ENCODE results near the gene ATP6AP1. TPM values are rescaled to one million over a fixed set of nuclear protein-coding genes. Genes with fewer than 3 reads are reported as not detected.

ATP6AP1 gene
- total RNA-seq, 2 experiments from 2014 or later = 52.3 to 53.2 TPM

- Mint-ChIP-seq H3K36me3 (ENCODE audit: low read depth) (peaks cover 14% of the 10 kb centered on the region), H3K27me3 (no peaks in the 10 kb centered on the region), H3K4me1 (peaks cover 6% of the 10 kb centered on the region), H3K9me3 (no peaks in the 10 kb centered on the region), H3K4me3 (no peak overlapping the region), H3K27ac (no peak overlapping the region)
- ChIA-PET CTCF (no interaction called here), POLR2A (interaction anchor here (0.8 to 2.0 kb wide), 3 partner anchors 7 to 21 kb away, joined by 3 to 6 read pairs (median 4); no protein-coding TSS in a partner anchor)
- no peak for DNase-seq
Observed at GRCh38 chrX:154419688-154420401, 8.6 kb upstream of the ATP6AP1 start.

GRCh38 chrX:154420402-154420756 is 8.1 kb upstream of the ATP6AP1 start:
- DNase-seq = no peak
- Mint-ChIP-seq H3K4me1 (peaks cover 6% of the 10 kb centered on the region), H3K36me3 (ENCODE audit: low read depth) (peaks cover 12% of the 10 kb centered on the region), H3K9me3 (no peaks in the 10 kb centered on the region), H3K27ac (no peak overlapping the region), H3K27me3 (no peaks in the 10 kb centered on the region), H3K4me3 (no peak overlapping the region)
- CTCF ChIA-PET = interaction anchor here (0.8 kb wide), 1 partner anchor 9 kb away, joined by 5 read pairs; no protein-coding TSS in a partner anchor
- POLR2A ChIA-PET = interaction anchor here (0.6 to 2.0 kb wide), 5 partner anchors 8 to 70 kb away, joined by 3 to 6 read pairs (median 4); partner anchors contain the start of genes RPL10 and SLC10A3

- H3K36me3 Mint-ChIP-seq (ENCODE audit: low read depth) = peaks cover 9% of the 10 kb centered on the region
- POLR2A ChIA-PET = interaction anchor here (0.6 to 3.7 kb wide), 3 partner anchors 16 to 385 kb away, joined by 3 to 28 read pairs (median 26); partner anchors contain the start of genes RPL10 and TAFAZZIN
- H3K27me3 Mint-ChIP-seq = no peaks in the 10 kb centered on the region
- H3K4me1 Mint-ChIP-seq = peaks cover 25% of the 10 kb centered on the region
- peak overlapping the region; percentile 10 for H3K4me3 Mint-ChIP-seq
- H3K27ac Mint-ChIP-seq = no peak overlapping the region
- no peaks in the 10 kb centered on the region for H3K9me3 Mint-ChIP-seq
- CTCF ChIA-PET = interaction anchor here (1.5 kb wide), 1 partner anchor 14 kb away, joined by 3 read pairs; no protein-coding TSS in a partner anchor
- no peak for DNase-seq
Observed at GRCh38 chrX:154426916-154427770, 1.3 kb upstream of the ATP6AP1 start.

GRCh38 chrX:154429711-154430110 is 1.2 kb downstream of the ATP6AP1 start:
- Mint-ChIP-seq H3K4me1 (peaks cover 21% of the 10 kb centered on the region), H3K4me3 (peak overlapping the region; percentile 75), H3K27ac (peak overlapping the region; percentile 54), H3K36me3 (ENCODE audit: low read depth) (peaks cover 16% of the 10 kb centered on the region), H3K9me3 (no peaks in the 10 kb centered on the region), H3K27me3 (no peaks in the 10 kb centered on the region)
- no peak for DNase-seq
- POLR2A ChIA-PET = interaction anchor here (0.8 to 3.7 kb wide), 6 partner anchors 9 to 60 kb away, joined by 3 to 28 read pairs (median 4); partner anchors contain the start of genes RPL10 and TAFAZZIN
- CTCF ChIA-PET = interaction anchor here (0.6 to 1.4 kb wide), 3 partner anchors 9 to 94 kb away, joined by 3 to 5 read pairs (median 3); partner anchors contain the start of gene RPL10

- POLR2A ChIA-PET = interaction anchor here (0.9 to 1.1 kb wide), 2 partner anchors 17 to 32 kb away, joined by 4 read pairs; partner anchors contain the start of gene RPL10
- H3K4me1 Mint-ChIP-seq = peaks cover 21% of the 10 kb centered on the region
- H3K36me3 Mint-ChIP-seq (ENCODE audit: low read depth) = peaks cover 17% of the 10 kb centered on the region
- H3K4me3 Mint-ChIP-seq = no peak overlapping the region
- no peak overlapping the region for H3K27ac Mint-ChIP-seq
- CTCF ChIA-PET = interaction anchor here (1.4 kb wide), 1 partner anchor 10 kb away, joined by 5 read pairs; no protein-coding TSS in a partner anchor
- no peaks in the 10 kb centered on the region for H3K27me3 Mint-ChIP-seq
- DNase-seq = no peak
- H3K9me3 Mint-ChIP-seq = no peaks in the 10 kb centered on the region
Observed at GRCh38 chrX:154430479-154430878, 2.0 kb downstream of the ATP6AP1 start.

GRCh38 chrX:154430916-154431315 is 2.4 kb downstream of the ATP6AP1 start:
- Mint-ChIP-seq H3K9me3 (no peaks in the 10 kb centered on the region), H3K4me1 (peaks cover 21% of the 10 kb centered on the region), H3K36me3 (ENCODE audit: low read depth) (peaks cover 21% of the 10 kb centered on the region), H3K27me3 (no peaks in the 10 kb centered on the region), H3K27ac (no peak overlapping the region), H3K4me3 (no peak overlapping the region)
- no peak for DNase-seq
- CTCF ChIA-PET = no interaction called here
- POLR2A ChIA-PET = interaction anchor here (0.9 kb wide), 1 partner anchor 33 kb away, joined by 4 read pairs; the partner anchor contains the start of gene RPL10

GRCh38 chrX:154431341-154431740 is 2.9 kb downstream of the ATP6AP1 start:
- ChIA-PET POLR2A (interaction anchor here (0.7 to 0.9 kb wide), 2 partner anchors 27 to 33 kb away, joined by 4 read pairs; partner anchors contain the start of gene RPL10), CTCF (no interaction called here)
- Mint-ChIP-seq H3K4me3 (no peak overlapping the region), H3K9me3 (no peaks in the 10 kb centered on the region), H3K27ac (no peak overlapping the region), H3K36me3 (ENCODE audit: low read depth) (peaks cover 26% of the 10 kb centered on the region), H3K4me1 (peaks cover 24% of the 10 kb centered on the region), H3K27me3 (no peaks in the 10 kb centered on the region)
- DNase-seq = no peak

GRCh38 chrX:154432210-154432609 is 3.7 kb downstream of the ATP6AP1 start:
- Mint-ChIP-seq H3K36me3 (ENCODE audit: low read depth) (peaks cover 27% of the 10 kb centered on the region), H3K27me3 (no peaks in the 10 kb centered on the region), H3K4me3 (no peak overlapping the region), H3K27ac (no peak overlapping the region), H3K4me1 (peaks cover 26% of the 10 kb centered on the region), H3K9me3 (no peaks in the 10 kb centered on the region)
- POLR2A ChIA-PET = interaction anchor here (0.7 kb wide), 1 partner anchor 27 kb away, joined by 4 read pairs; no protein-coding TSS in a partner anchor
- no peak for DNase-seq
- CTCF ChIA-PET = no interaction called here

- no peaks in the 10 kb centered on the region for H3K9me3 Mint-ChIP-seq
- no peaks in the 10 kb centered on the region for H3K27me3 Mint-ChIP-seq
- no peak overlapping the region for H3K4me3 Mint-ChIP-seq
- ChIA-PET CTCF (no interaction called here), POLR2A (no interaction called here)
- no peak overlapping the region for H3K27ac Mint-ChIP-seq
- peaks cover 31% of the 10 kb centered on the region for H3K36me3 Mint-ChIP-seq (ENCODE audit: low read depth)
- peaks cover 28% of the 10 kb centered on the region for H3K4me1 Mint-ChIP-seq
- DNase-seq = no peak
Observed at GRCh38 chrX:154433605-154434004, 5.1 kb downstream of the ATP6AP1 start.

GRCh38 chrX:154434394-154435168 is 6.1 kb downstream of the ATP6AP1 start:
- no peaks in the 10 kb centered on the region for H3K27me3 Mint-ChIP-seq
- DNase-seq = no peak
- CTCF ChIA-PET = no interaction called here
- POLR2A ChIA-PET = no interaction called here
- H3K4me1 Mint-ChIP-seq = peaks cover 26% of the 10 kb centered on the region
- no peaks in the 10 kb centered on the region for H3K9me3 Mint-ChIP-seq
- H3K27ac Mint-ChIP-seq = no peak overlapping the region
- H3K4me3 Mint-ChIP-seq = no peak overlapping the region
- peaks cover 31% of the 10 kb centered on the region for H3K36me3 Mint-ChIP-seq (ENCODE audit: low read depth)

GRCh38 chrX:154435171-154435733 is 6.8 kb downstream of the ATP6AP1 start:
- CTCF ChIA-PET = no interaction called here
- Mint-ChIP-seq H3K9me3 (no peaks in the 10 kb centered on the region), H3K4me1 (peaks cover 25% of the 10 kb centered on the region), H3K4me3 (no peak overlapping the region), H3K27ac (no peak overlapping the region), H3K27me3 (no peaks in the 10 kb centered on the region), H3K36me3 (ENCODE audit: low read depth) (peaks cover 33% of the 10 kb centered on the region)
- POLR2A ChIA-PET = interaction anchor here (0.7 to 1.1 kb wide), 2 partner anchors 15 to 50 kb away, joined by 3 read pairs; no protein-coding TSS in a partner anchor
- no peak for DNase-seq

GRCh38 chrX:154436374-154436982 is 8.0 kb downstream of the ATP6AP1 start:
- Mint-ChIP-seq H3K36me3 (ENCODE audit: low read depth) (peaks cover 32% of the 10 kb centered on the region), H3K27me3 (no peaks in the 10 kb centered on the region), H3K4me3 (peak overlapping the region; percentile 70), H3K27ac (peak overlapping the region; percentile 73), H3K4me1 (peaks cover 26% of the 10 kb centered on the region), H3K9me3 (no peaks in the 10 kb centered on the region)
- CTCF ChIA-PET = no interaction called here
- DNase-seq = peak; percentile 55
- POLR2A ChIA-PET = interaction anchor here (0.9 to 1.1 kb wide), 2 partner anchors 13 to 25 kb away, joined by 3 read pairs; no protein-coding TSS in a partner anchor
